ENCODE data around the gene PTBP2.

The PTBP2 gene

GRCh38 chr1:96825950-96826576 is 104.5 kb downstream of the PTBP2 start:
- DNase-seq = no peak

GRCh38 chr1:96833376-96833775 is 111.8 kb downstream of the PTBP2 start:
- no peak for DNase-seq

- DNase-seq = no peak
Observed at GRCh38 chr1:96834986-96835385, 113.4 kb downstream of the PTBP2 start.

GRCh38 chr1:96837057-96837780 is 115.6 kb downstream of the PTBP2 start:
- DNase-seq = no peak

GRCh38 chr1:96837781-96838216 is 116.2 kb downstream of the PTBP2 start:
- DNase-seq = no peak

- DNase-seq = no peak
Observed at GRCh38 chr1:96840396-96840795, 118.8 kb downstream of the PTBP2 start.

- no peak for DNase-seq
Observed at GRCh38 chr1:96842215-96842614, 120.6 kb downstream of the PTBP2 start.

- DNase-seq = no peak
Observed at GRCh38 chr1:96843196-96843595, 121.6 kb downstream of the PTBP2 start.

- no peak for DNase-seq
Observed at GRCh38 chr1:96843601-96844000, 122.0 kb downstream of the PTBP2 start.

- peak; percentile 9 to 25 for DNase-seq
Observed at GRCh38 chr1:96845464-96845863, 123.9 kb downstream of the PTBP2 start.

- no peak for DNase-seq
Observed at GRCh38 chr1:96861836-96862235, 140.3 kb downstream of the PTBP2 start.

- DNase-seq = no peak
Observed at GRCh38 chr1:96863449-96863848, 141.9 kb downstream of the PTBP2 start.
